WTC11 (cell line): ENCODE measurements around the gene RNF31. TPM values are rescaled to one million over a fixed set of nuclear protein-coding genes. Genes with fewer than 3 reads are reported as not detected.

Experiments used
- ATAC-seq: fragments of 200-7000 bp; cut with Tn5 transposase; 2 replicates; pipeline ENCODE4 v1.10.0; 2021; ENCODE audit warnings: mild to moderate bottlenecking, moderate library complexity
- CTCF ChIA-PET: fragments of 300-600 bp; sonication (Branson Sonifier 250); formaldehyde crosslinking; loops from one replicate; lab custom pipeline; 2021; ENCODE audit warnings: antibody characterized with exemption; lab: Charles Lee
- POLR2A ChIA-PET: fragments of 350-600 bp; sonication (Branson Sonifier 250); formaldehyde crosslinking; loops from one replicate; lab custom pipeline; 2021; ENCODE audit warnings: antibody characterized with exemption; lab: Charles Lee
- DNase-seq: peaks from one replicate; pipeline ENCODE4 v3.0.0; 2021; ENCODE audit warnings: low spot score
- H3K27ac Mint-ChIP-seq: 2 replicates; pipeline ENCODE4 v1.8.0; 2021; ENCODE audit warnings: mixed read lengths
- H3K27me3 Mint-ChIP-seq: 2 replicates; pipeline ENCODE4 v1.8.0; 2021; ENCODE audit warnings: low read depth, mild to moderate bottlenecking, moderate library complexity, mixed read lengths
- H3K36me3 Mint-ChIP-seq: 2 replicates; pipeline ENCODE4 v1.8.0; 2021; ENCODE audit warnings: mixed read lengths
- H3K4me1 Mint-ChIP-seq: 2 replicates; pipeline ENCODE4 v1.8.0; 2022; ENCODE audit warnings: mixed read lengths
- H3K4me3 Mint-ChIP-seq: 2 replicates; pipeline ENCODE4 v1.8.0; 2021; ENCODE audit warnings: mild to moderate bottlenecking, moderate library complexity, mixed read lengths
- H3K9me3 Mint-ChIP-seq: 2 replicates; pipeline ENCODE4 v1.8.0; 2021; ENCODE audit warnings: mixed read lengths
- ATF1 ChIP-seq: sonication (generic); formaldehyde crosslinking; IDR thresholded peaks from 2 replicates; pipeline ENCODE4 v1.8.1; 2023; ENCODE audit warnings: mild to moderate bottlenecking, moderate library complexity, missing genetic modification reagents
- CREM ChIP-seq: sonication (generic); formaldehyde crosslinking; IDR thresholded peaks from 2 replicates; pipeline ENCODE4 v1.8.1; 2022; ENCODE audit warnings: mild to moderate bottlenecking, missing genetic modification reagents, moderate library complexity
- ELF4 ChIP-seq: sonication (generic); formaldehyde crosslinking; IDR thresholded peaks from 2 replicates; pipeline ENCODE4 v1.8.1; 2022; ENCODE audit warnings: low read depth, mild to moderate bottlenecking, moderate library complexity, missing genetic modification reagents
- ESRRA ChIP-seq: sonication (generic); formaldehyde crosslinking; IDR thresholded peaks from 2 replicates; pipeline ENCODE4 v1.8.1; 2022; ENCODE audit warnings: mild to moderate bottlenecking, missing genetic modification reagents, borderline replicate concordance
- GABPB1 ChIP-seq: sonication (generic); formaldehyde crosslinking; IDR thresholded peaks from 2 replicates; pipeline ENCODE4 v1.8.1; 2023; ENCODE audit warnings: mild to moderate bottlenecking, missing genetic modification reagents
- NR1H2 ChIP-seq: sonication (generic); formaldehyde crosslinking; IDR thresholded peaks from 2 replicates; pipeline ENCODE4 v1.9.0; 2021; ENCODE audit warnings: mild to moderate bottlenecking, moderate library complexity, missing genetic modification reagents
- ZBTB21 ChIP-seq: sonication (generic); formaldehyde crosslinking; IDR thresholded peaks from 2 replicates; pipeline ENCODE4 v1.8.1; 2023; ENCODE audit warnings: mild to moderate bottlenecking, missing genetic modification reagents, borderline replicate concordance
- ZNF416 ChIP-seq: fragments of 250-450 bp; sonication (Bioruptor Pico); IDR thresholded peaks from 2 replicates; pipeline ENCODE4 v1.9.0; 2021; ENCODE audit warnings: mild to moderate bottlenecking, inconsistent platforms
- ZNF671 ChIP-seq: fragments of 250-450 bp; sonication (Bioruptor Pico); IDR thresholded peaks from 2 replicates; pipeline ENCODE4 v1.8.0; 2021; ENCODE audit warnings: mild to moderate bottlenecking
- total RNA-seq: library from RNA; stranded (reverse); gene quantifications from 3 replicates; pipeline ENCODE4 v1.2.3, GENCODE V29; 2021
- TF ChIP-seq, protein P1 (sequence below): sonication (generic); formaldehyde crosslinking; IDR thresholded peaks from 2 replicates; pipeline ENCODE4 v1.8.0; 2023; ENCODE audit warnings: mild to moderate bottlenecking, missing genetic modification reagents
- TF ChIP-seq, protein P2 (sequence below): sonication (generic); formaldehyde crosslinking; IDR thresholded peaks from 2 replicates; pipeline ENCODE4 v1.8.1; 2022; ENCODE audit warnings: mild to moderate bottlenecking, missing genetic modification reagents, moderate library complexity, borderline replicate concordance
- TF ChIP-seq, protein P3 (sequence below): sonication (generic); formaldehyde crosslinking; IDR thresholded peaks from 2 replicates; pipeline ENCODE4 v1.8.1; 2023; ENCODE audit warnings: mild to moderate bottlenecking, missing genetic modification reagents
- TF ChIP-seq, protein P4 (sequence below): sonication (generic); formaldehyde crosslinking; conservative IDR thresholded peaks from 2 replicates; pipeline ENCODE4 v1.8.1; 2022; ENCODE audit warnings: mild to moderate bottlenecking, missing genetic modification reagents
- TF ChIP-seq, protein P5 (sequence below): sonication (generic); formaldehyde crosslinking; IDR thresholded peaks from 2 replicates; pipeline ENCODE4 v1.8.0; 2023; ENCODE audit warnings: missing genetic modification reagents, mild to moderate bottlenecking, borderline replicate concordance
- TF ChIP-seq, protein P6 (sequence below): sonication (generic); formaldehyde crosslinking; IDR thresholded peaks from 2 replicates; pipeline ENCODE4 v1.8.0; 2022; ENCODE audit warnings: mild to moderate bottlenecking, missing genetic modification reagents
- TF ChIP-seq, protein P7 (sequence below): sonication (generic); formaldehyde crosslinking; IDR thresholded peaks from 2 replicates; pipeline ENCODE4 v1.8.0; 2023; ENCODE audit warnings: missing genetic modification reagents
- TF ChIP-seq, protein P8 (sequence below): fragments of 200-600 bp; IDR thresholded peaks from 2 replicates; pipeline ENCODE4 v1.8.0; 2022; ENCODE audit warnings: antibody characterized with exemption

Gene RNF31
- total RNA-seq, 1 experiment from 2014 or later: 86.2 TPM

DNA sequence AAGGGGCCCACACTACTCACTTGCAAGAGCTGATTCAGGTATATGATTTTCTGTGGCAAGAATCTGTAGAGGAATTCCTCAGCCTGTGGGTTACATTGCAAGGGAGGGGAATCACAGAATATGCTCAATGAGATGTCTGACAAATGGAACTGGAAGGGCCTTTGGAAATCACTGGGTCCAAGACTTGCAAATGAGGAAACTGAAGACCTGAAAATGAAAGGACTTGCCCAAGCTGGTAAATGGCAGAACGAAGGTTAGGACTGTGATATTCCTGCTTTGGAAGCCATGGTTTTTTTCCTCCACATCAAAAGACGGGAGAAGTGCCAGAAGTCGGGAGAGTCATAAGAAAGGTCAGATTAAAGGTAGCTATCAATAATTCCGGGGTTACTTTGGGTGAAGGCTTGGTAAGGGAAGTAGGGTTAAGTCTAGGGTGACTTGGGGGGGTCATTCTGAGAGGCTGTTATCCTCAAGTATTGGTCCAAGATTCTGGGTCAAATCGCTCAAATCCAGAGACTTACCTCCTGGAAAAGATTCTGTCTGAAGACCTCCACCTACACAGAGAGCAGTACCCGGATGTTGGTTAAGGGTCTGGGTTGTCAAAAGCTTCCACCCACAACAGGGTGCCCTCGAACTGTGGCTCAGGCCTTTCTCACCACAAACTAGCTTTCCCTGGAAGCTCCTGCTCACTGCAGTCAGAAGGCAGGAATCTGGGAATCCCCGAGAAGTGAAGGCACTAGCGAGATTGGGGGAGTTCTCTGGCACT, 1.4 kb upstream of the RNF31 start:
- H3K27ac Mint-ChIP-seq: peak overlapping the region; percentile 65
- no peaks in the 10 kb centered on the region for H3K9me3 Mint-ChIP-seq
- no peak for DNase-seq
- no peaks in the 10 kb centered on the region for H3K27me3 Mint-ChIP-seq
- no peak for ATAC-seq
- TF ChIP-seq, protein P1, sequence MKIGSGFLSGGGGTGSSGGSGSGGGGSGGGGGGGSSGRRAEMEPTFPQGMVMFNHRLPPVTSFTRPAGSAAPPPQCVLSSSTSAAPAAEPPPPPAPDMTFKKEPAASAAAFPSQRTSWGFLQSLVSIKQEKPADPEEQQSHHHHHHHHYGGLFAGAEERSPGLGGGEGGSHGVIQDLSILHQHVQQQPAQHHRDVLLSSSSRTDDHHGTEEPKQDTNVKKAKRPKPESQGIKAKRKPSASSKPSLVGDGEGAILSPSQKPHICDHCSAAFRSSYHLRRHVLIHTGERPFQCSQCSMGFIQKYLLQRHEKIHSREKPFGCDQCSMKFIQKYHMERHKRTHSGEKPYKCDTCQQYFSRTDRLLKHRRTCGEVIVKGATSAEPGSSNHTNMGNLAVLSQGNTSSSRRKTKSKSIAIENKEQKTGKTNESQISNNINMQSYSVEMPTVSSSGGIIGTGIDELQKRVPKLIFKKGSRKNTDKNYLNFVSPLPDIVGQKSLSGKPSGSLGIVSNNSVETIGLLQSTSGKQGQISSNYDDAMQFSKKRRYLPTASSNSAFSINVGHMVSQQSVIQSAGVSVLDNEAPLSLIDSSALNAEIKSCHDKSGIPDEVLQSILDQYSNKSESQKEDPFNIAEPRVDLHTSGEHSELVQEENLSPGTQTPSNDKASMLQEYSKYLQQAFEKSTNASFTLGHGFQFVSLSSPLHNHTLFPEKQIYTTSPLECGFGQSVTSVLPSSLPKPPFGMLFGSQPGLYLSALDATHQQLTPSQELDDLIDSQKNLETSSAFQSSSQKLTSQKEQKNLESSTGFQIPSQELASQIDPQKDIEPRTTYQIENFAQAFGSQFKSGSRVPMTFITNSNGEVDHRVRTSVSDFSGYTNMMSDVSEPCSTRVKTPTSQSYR: no peak
- TF ChIP-seq, protein P2, sequence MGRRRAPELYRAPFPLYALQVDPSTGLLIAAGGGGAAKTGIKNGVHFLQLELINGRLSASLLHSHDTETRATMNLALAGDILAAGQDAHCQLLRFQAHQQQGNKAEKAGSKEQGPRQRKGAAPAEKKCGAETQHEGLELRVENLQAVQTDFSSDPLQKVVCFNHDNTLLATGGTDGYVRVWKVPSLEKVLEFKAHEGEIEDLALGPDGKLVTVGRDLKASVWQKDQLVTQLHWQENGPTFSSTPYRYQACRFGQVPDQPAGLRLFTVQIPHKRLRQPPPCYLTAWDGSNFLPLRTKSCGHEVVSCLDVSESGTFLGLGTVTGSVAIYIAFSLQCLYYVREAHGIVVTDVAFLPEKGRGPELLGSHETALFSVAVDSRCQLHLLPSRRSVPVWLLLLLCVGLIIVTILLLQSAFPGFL (CRISPR knock-in tag): 0 out of 2 replicates have a peak, but pooled peaks have one; percentile 29
- H3K36me3 Mint-ChIP-seq: peaks cover 35% of the 10 kb centered on the region
- POLR2A ChIA-PET: interaction anchor here (0.6 to 3.3 kb wide), 8 partner anchors 9 to 96 kb away, joined by 3 to 24 read pairs (median 8); partner anchors contain the start of genes DCAF11, IRF9, MDP1 and NRL
- peaks cover 24% of the 10 kb centered on the region for H3K4me1 Mint-ChIP-seq
- peak overlapping the region; percentile 99 for H3K4me3 Mint-ChIP-seq
- CTCF ChIA-PET: interaction anchor here (1.0 to 4.1 kb wide), 11 partner anchors 10 to 286 kb away, joined by 3 to 55 read pairs (median 7); partner anchors contain the start of genes DCAF11, DHRS1, IRF9 and MDP1

DNA sequence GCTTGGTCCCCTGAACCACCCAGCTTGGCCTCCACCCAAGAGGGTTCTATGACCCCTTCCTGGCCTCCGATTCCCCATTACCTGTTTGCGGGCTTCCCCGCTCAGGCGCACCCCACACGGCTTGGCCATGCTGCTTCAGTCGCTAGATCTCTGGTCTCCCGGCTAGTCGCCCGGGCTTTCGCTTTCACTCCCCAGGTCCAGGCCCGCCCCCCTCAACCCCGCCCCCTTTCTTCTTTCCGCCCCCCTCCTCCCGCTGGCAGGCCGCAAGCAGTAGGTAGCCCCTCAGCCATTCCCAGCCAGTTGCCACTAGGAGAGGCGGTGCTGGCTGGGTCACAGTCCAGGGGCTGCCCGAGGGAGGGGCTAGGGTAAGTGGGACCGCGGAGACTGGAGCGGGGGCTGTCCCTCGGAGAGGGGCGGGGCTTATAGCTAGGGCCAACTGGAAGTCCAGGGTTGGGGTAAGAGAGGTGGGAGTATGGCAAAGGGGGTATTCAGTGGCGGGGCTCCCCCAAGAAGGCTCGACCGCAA, 783 bp upstream of the RNF31 start, which contains the start of gene PSME2:
Gene PSME2, minus strand, starts transcription at position 158 of the 525 bp plus-strand sequence. Its CDS starts 29 bp downstream, at position 129.
- CTCF ChIA-PET: interaction anchor here (0.5 to 4.1 kb wide), 20 partner anchors 10 to 285 kb away, joined by 3 to 55 read pairs (median 4); partner anchors contain the start of genes DCAF11, DHRS1, IPO4 and IRF9
- peak within 1 kb of the TSS; percentile 99 for H3K4me3 Mint-ChIP-seq
- no peaks in the 10 kb centered on the region for H3K9me3 Mint-ChIP-seq
- DNase-seq: peak; percentile 99
- H3K4me1 Mint-ChIP-seq: peaks cover 24% of the 10 kb centered on the region
- POLR2A ChIA-PET: interaction anchor here (0.6 to 3.3 kb wide), 13 partner anchors 10 to 96 kb away, joined by 3 to 24 read pairs (median 6); partner anchors contain the start of genes CHMP4A, DCAF11, IRF9 and MDP1
- ATAC-seq: peak; percentile 87
- H3K27ac Mint-ChIP-seq: peak within 1 kb of the TSS; percentile 98
- H3K27me3 Mint-ChIP-seq: no peaks in the 10 kb centered on the region
- peaks cover 39% of the 10 kb centered on the region for H3K36me3 Mint-ChIP-seq
- TF ChIP-seq ZBTB21 (CRISPR knock-in tag) (no peak), ZNF416 (CRISPR knock-in tag) (no peak), ZNF671 (CRISPR knock-in tag) (no peak), ELF4 (CRISPR knock-in tag) (no peak), CREM (CRISPR knock-in tag) (no peak), ESRRA (no peak), ATF1 (CRISPR knock-in tag) (no peak), GABPB1 (CRISPR knock-in tag) (peak; percentile 69), NR1H2 (CRISPR knock-in tag) (no peak)
- TF ChIP-seq, protein P3, sequence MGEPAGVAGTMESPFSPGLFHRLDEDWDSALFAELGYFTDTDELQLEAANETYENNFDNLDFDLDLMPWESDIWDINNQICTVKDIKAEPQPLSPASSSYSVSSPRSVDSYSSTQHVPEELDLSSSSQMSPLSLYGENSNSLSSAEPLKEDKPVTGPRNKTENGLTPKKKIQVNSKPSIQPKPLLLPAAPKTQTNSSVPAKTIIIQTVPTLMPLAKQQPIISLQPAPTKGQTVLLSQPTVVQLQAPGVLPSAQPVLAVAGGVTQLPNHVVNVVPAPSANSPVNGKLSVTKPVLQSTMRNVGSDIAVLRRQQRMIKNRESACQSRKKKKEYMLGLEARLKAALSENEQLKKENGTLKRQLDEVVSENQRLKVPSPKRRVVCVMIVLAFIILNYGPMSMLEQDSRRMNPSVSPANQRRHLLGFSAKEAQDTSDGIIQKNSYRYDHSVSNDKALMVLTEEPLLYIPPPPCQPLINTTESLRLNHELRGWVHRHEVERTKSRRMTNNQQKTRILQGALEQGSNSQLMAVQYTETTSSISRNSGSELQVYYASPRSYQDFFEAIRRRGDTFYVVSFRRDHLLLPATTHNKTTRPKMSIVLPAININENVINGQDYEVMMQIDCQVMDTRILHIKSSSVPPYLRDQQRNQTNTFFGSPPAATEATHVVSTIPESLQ (CRISPR knock-in tag): no peak
- TF ChIP-seq, protein P4, sequence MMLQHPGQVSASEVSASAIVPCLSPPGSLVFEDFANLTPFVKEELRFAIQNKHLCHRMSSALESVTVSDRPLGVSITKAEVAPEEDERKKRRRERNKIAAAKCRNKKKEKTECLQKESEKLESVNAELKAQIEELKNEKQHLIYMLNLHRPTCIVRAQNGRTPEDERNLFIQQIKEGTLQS (CRISPR knock-in tag): no peak
- TF ChIP-seq, protein P5, sequence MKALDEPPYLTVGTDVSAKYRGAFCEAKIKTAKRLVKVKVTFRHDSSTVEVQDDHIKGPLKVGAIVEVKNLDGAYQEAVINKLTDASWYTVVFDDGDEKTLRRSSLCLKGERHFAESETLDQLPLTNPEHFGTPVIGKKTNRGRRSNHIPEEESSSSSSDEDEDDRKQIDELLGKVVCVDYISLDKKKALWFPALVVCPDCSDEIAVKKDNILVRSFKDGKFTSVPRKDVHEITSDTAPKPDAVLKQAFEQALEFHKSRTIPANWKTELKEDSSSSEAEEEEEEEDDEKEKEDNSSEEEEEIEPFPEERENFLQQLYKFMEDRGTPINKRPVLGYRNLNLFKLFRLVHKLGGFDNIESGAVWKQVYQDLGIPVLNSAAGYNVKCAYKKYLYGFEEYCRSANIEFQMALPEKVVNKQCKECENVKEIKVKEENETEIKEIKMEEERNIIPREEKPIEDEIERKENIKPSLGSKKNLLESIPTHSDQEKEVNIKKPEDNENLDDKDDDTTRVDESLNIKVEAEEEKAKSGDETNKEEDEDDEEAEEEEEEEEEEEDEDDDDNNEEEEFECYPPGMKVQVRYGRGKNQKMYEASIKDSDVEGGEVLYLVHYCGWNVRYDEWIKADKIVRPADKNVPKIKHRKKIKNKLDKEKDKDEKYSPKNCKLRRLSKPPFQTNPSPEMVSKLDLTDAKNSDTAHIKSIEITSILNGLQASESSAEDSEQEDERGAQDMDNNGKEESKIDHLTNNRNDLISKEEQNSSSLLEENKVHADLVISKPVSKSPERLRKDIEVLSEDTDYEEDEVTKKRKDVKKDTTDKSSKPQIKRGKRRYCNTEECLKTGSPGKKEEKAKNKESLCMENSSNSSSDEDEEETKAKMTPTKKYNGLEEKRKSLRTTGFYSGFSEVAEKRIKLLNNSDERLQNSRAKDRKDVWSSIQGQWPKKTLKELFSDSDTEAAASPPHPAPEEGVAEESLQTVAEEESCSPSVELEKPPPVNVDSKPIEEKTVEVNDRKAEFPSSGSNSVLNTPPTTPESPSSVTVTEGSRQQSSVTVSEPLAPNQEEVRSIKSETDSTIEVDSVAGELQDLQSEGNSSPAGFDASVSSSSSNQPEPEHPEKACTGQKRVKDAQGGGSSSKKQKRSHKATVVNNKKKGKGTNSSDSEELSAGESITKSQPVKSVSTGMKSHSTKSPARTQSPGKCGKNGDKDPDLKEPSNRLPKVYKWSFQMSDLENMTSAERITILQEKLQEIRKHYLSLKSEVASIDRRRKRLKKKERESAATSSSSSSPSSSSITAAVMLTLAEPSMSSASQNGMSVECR: no peak
- TF ChIP-seq, protein P6, sequence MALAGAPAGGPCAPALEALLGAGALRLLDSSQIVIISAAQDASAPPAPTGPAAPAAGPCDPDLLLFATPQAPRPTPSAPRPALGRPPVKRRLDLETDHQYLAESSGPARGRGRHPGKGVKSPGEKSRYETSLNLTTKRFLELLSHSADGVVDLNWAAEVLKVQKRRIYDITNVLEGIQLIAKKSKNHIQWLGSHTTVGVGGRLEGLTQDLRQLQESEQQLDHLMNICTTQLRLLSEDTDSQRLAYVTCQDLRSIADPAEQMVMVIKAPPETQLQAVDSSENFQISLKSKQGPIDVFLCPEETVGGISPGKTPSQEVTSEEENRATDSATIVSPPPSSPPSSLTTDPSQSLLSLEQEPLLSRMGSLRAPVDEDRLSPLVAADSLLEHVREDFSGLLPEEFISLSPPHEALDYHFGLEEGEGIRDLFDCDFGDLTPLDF: no peak
- TF ChIP-seq, protein P7, sequence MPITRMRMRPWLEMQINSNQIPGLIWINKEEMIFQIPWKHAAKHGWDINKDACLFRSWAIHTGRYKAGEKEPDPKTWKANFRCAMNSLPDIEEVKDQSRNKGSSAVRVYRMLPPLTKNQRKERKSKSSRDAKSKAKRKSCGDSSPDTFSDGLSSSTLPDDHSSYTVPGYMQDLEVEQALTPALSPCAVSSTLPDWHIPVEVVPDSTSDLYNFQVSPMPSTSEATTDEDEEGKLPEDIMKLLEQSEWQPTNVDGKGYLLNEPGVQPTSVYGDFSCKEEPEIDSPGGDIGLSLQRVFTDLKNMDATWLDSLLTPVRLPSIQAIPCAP (CRISPR knock-in tag): no peak
- TF ChIP-seq, protein P8, sequence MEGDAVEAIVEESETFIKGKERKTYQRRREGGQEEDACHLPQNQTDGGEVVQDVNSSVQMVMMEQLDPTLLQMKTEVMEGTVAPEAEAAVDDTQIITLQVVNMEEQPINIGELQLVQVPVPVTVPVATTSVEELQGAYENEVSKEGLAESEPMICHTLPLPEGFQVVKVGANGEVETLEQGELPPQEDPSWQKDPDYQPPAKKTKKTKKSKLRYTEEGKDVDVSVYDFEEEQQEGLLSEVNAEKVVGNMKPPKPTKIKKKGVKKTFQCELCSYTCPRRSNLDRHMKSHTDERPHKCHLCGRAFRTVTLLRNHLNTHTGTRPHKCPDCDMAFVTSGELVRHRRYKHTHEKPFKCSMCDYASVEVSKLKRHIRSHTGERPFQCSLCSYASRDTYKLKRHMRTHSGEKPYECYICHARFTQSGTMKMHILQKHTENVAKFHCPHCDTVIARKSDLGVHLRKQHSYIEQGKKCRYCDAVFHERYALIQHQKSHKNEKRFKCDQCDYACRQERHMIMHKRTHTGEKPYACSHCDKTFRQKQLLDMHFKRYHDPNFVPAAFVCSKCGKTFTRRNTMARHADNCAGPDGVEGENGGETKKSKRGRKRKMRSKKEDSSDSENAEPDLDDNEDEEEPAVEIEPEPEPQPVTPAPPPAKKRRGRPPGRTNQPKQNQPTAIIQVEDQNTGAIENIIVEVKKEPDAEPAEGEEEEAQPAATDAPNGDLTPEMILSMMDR: no peak
